PC-9 (cell line): ENCODE measurements around the gene DPYD.

Experiments
- EZH2 ChIP-seq: fragments of 200-600 bp; sonication (generic); IDR thresholded peaks from 2 replicates; pipeline ENCODE4 v1.8.0; 2017; ENCODE audit warnings: antibody characterized with exemption, low read depth
- TF ChIP-seq, protein P1 (sequence below): fragments of 200-600 bp; sonication (generic); conservative IDR thresholded peaks from 2 replicates; pipeline ENCODE4 v1.6.1; 2017; ENCODE audit warnings: mixed run types, antibody characterized with exemption, mild to moderate bottlenecking, moderate library complexity

DNA sequence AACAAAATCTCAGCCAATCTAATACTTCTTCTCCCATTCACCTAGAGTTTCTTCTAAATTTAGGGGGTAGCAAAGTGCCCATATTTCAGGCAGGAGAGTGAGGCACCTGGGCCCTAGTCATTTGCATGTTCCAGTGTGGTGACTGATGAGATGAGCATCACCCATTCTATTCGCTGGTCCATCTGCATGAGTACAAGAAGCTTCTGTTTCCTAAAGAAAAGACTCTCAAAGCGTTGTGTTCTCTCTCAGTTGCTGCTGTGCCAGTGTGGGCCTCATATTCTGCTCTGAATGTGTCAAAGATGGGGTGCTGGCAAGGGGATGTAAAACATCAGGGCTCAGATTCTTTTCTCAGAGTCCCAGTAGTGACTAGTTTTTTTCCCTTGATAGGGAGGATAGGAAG is 16.1 kb upstream of the DPYD start:
- TF ChIP-seq, protein P1, sequence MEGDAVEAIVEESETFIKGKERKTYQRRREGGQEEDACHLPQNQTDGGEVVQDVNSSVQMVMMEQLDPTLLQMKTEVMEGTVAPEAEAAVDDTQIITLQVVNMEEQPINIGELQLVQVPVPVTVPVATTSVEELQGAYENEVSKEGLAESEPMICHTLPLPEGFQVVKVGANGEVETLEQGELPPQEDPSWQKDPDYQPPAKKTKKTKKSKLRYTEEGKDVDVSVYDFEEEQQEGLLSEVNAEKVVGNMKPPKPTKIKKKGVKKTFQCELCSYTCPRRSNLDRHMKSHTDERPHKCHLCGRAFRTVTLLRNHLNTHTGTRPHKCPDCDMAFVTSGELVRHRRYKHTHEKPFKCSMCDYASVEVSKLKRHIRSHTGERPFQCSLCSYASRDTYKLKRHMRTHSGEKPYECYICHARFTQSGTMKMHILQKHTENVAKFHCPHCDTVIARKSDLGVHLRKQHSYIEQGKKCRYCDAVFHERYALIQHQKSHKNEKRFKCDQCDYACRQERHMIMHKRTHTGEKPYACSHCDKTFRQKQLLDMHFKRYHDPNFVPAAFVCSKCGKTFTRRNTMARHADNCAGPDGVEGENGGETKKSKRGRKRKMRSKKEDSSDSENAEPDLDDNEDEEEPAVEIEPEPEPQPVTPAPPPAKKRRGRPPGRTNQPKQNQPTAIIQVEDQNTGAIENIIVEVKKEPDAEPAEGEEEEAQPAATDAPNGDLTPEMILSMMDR: no peak
- no peak for TF ChIP-seq EZH2
